Cardiac fibroblast (primary cell): ENCODE data around the gene LMX1B.

ENCODE experiments used
- DNase-seq, 2 donors: peaks; one replicate each; pipeline versions ENCODE4 v3.0.0 to v3.0.0-alpha.2; 2010; ENCODE audit warnings: low read depth in 2 of 2
- H3K4me3 ChIP-seq, 2 donors: replicated peaks in 1 of 2; 1 replicate in 1 of 2; 2 replicates in 1 of 2; pipeline ENCODE4 v1.5.1; 2011; ENCODE audit warnings: low read depth in 2 of 2, low read length in 2 of 2, mild to moderate bottlenecking in 2 of 2, moderate library complexity in 1 of 2
- CTCF ChIP-seq: IDR thresholded peaks from one replicate; pipeline ENCODE4 v1.5.1; 2011; ENCODE audit warnings: low read depth, mild to moderate bottlenecking, low read length, inconsistent platforms

Gene LMX1B

GRCh38 chr9:126676102-126676684 lies 62.5 kb downstream of the LMX1B start:
- no peak for TF ChIP-seq CTCF
- no peak overlapping the region for H3K4me3 ChIP-seq
- no peak for DNase-seq

- H3K4me3 ChIP-seq: no peak overlapping the region
- no peak for TF ChIP-seq CTCF
- DNase-seq: no peak
Observed at GRCh38 chr9:126676685-126677143, 63.0 kb downstream of the LMX1B start.

- H3K4me3 ChIP-seq: no peak overlapping the region
- no peak for TF ChIP-seq CTCF
Observed at GRCh38 chr9:126677188-126678084, 63.7 kb downstream of the LMX1B start.

GRCh38 chr9:126678989-126679388 lies 65.3 kb downstream of the LMX1B start:
- no peak overlapping the region for H3K4me3 ChIP-seq
- no peak for TF ChIP-seq CTCF
- DNase-seq: no peak

More at GRCh38 chr9:126677188-126678084, 63.7 kb downstream of the LMX1B start:
- DNase-seq: no peak

GRCh38 chr9:126681336-126681735 lies 67.6 kb downstream of the LMX1B start:
- no peak for DNase-seq
- H3K4me3 ChIP-seq: no peak overlapping the region
- no peak for TF ChIP-seq CTCF

- TF ChIP-seq CTCF: no peak
Observed at GRCh38 chr9:126682113-126682810, 68.5 kb downstream of the LMX1B start.

More at GRCh38 chr9:126682113-126682810, 68.5 kb downstream of the LMX1B start:
- no peak overlapping the region for H3K4me3 ChIP-seq
- DNase-seq: no peak
